ENCODE results near the gene FNDC3B.

The FNDC3B gene

DNA sequence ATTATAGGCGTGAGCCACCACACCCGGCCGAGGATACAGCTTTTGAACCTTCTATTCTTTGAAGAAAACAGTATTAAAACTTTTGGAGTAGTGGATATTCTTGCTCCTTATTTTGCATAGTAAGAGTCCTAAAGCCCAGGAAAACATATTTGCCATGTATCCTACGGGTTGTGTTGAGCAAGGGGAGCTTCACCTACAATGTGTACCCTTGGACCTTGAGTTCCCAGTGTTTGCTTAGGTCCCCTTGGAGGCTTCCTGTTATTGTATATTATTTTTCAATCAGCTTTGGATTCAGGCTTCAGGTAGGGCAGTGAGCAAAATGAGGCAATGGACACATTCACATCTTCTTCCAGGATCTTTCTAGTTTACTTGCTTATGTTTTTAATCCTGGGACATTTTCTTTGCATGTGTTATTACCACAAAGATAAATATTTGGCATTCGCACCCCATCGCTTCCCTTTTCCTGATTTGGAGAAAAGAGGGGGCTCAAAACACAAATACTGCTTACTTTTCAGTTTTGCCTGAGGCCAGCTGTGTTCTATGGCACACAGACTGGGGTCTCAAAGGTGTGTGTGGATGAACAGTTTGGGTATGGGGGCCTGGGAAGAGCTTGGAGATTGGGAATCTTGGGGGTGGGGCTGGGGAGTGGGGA lies 88.7 kb downstream of the FNDC3B start:
- H3K27me3 ChIP-seq (ENCODE audit: insufficient read depth, low read length) = no peaks in the 10 kb centered on the region
- no peaks in the 10 kb centered on the region for H3K79me2 ChIP-seq (ENCODE audit: insufficient read depth, low read length)
- no peak overlapping the region for H3K27ac ChIP-seq (ENCODE audit: low read depth, low read length, poor library complexity, severe bottlenecking)
- no peaks in the 10 kb centered on the region for H4K20me1 ChIP-seq (ENCODE audit: insufficient read depth, low read length)
- H3K4me1 ChIP-seq (ENCODE audit: insufficient read depth, low read length, severe bottlenecking) = no peaks in the 10 kb centered on the region
- TF ChIP-seq CTCF (IDR thresholded peaks at IDR 0.05; ENCODE audit: low read length) (no peak), EZH2 (IDR thresholded peaks at IDR 0.05; ENCODE audit: borderline replicate concordance, low read length) (no peak)
- no peaks in the 10 kb centered on the region for H3K9me2 ChIP-seq (ENCODE audit: low read depth, low read length)
- no peak overlapping the region for H3K4me2 ChIP-seq (ENCODE audit: low read length)
- H3K9me3 ChIP-seq (ENCODE audit: low read length) = no peaks in the 10 kb centered on the region
- no peaks in the 10 kb centered on the region for H3K36me3 ChIP-seq (ENCODE audit: insufficient read depth, low read length)
- H3K9ac ChIP-seq (ENCODE audit: low read length) = no peak overlapping the region
- no peaks in the 10 kb centered on the region for H3F3A ChIP-seq (ENCODE audit: insufficient read depth, low read length)
- no peak overlapping the region for H2AFZ ChIP-seq (ENCODE audit: low read length)
- no peak overlapping the region for H3K4me3 ChIP-seq (ENCODE audit: low read depth, low read length, poor library complexity, severe bottlenecking)

DNA sequence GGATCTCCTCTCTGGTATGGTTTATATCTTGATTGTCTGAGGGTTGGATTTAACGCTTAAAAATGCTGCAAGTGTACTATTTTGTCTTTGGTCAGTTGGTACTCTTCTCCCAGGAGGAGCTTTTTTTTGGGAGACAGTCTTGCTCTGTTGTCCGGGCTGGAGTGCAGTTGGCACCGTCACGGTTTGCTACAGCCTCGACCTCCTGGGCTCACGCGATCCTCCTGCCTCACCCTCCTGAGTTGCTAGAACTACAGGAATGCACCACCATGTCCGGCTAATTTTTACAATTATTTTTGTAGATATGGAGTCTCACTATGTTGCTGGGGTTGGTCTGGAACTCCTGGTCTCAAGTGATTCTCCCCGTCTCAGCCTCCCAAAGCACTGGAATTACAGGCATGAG lies 89.5 kb downstream of the FNDC3B start:
- Histone ChIP-seq H3K27me3 (ENCODE audit: insufficient read depth, low read length) (no peaks in the 10 kb centered on the region), H3K4me1 (ENCODE audit: insufficient read depth, low read length, severe bottlenecking) (no peaks in the 10 kb centered on the region), H3K79me2 (ENCODE audit: insufficient read depth, low read length) (no peaks in the 10 kb centered on the region), H3K9me3 (ENCODE audit: low read length) (no peaks in the 10 kb centered on the region), H3K9me2 (ENCODE audit: low read depth, low read length) (no peaks in the 10 kb centered on the region), H3K27ac (ENCODE audit: low read depth, low read length, poor library complexity, severe bottlenecking) (no peak overlapping the region), H3F3A (ENCODE audit: insufficient read depth, low read length) (no peaks in the 10 kb centered on the region), H2AFZ (ENCODE audit: low read length) (no peak overlapping the region), H3K36me3 (ENCODE audit: insufficient read depth, low read length) (no peaks in the 10 kb centered on the region), H3K9ac (ENCODE audit: low read length) (no peak overlapping the region), H4K20me1 (ENCODE audit: insufficient read depth, low read length) (no peaks in the 10 kb centered on the region), H3K4me2 (ENCODE audit: low read length) (no peak overlapping the region), H3K4me3 (ENCODE audit: low read depth, low read length, poor library complexity, severe bottlenecking) (no peak overlapping the region)
- TF ChIP-seq EZH2 (IDR thresholded peaks at IDR 0.05; ENCODE audit: borderline replicate concordance, low read length) = no peak
- no peak for TF ChIP-seq CTCF (IDR thresholded peaks at IDR 0.05; ENCODE audit: low read length)

DNA sequence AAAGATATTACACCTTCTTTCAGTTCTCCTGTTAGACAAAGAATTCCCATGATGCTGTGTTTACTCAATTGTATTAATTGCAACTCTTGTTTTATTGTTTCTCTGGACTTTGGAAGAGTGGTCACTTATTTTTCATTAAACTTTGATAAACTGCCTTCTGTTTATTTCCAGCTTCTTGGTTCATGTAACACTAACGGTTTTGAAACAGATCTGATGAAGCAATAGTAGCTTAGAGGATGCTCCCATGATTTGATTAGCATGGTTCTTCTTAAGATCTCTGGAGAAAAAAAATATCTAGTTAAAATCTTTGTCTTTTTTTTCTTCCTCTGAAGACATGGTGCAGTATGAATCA lies 90.1 kb downstream of the FNDC3B start:
- H3K27ac ChIP-seq (ENCODE audit: low read depth, low read length, poor library complexity, severe bottlenecking) = no peak overlapping the region
- TF ChIP-seq EZH2 (IDR thresholded peaks at IDR 0.05; ENCODE audit: borderline replicate concordance, low read length) (no peak), CTCF (IDR thresholded peaks at IDR 0.05; ENCODE audit: low read length) (no peak)
- no peak overlapping the region for H3K4me2 ChIP-seq (ENCODE audit: low read length)
- no peaks in the 10 kb centered on the region for H4K20me1 ChIP-seq (ENCODE audit: insufficient read depth, low read length)
- H3K9me2 ChIP-seq (ENCODE audit: low read depth, low read length) = no peaks in the 10 kb centered on the region
- no peaks in the 10 kb centered on the region for H3K36me3 ChIP-seq (ENCODE audit: insufficient read depth, low read length)
- no peak overlapping the region for H2AFZ ChIP-seq (ENCODE audit: low read length)
- H3K4me3 ChIP-seq (ENCODE audit: low read depth, low read length, poor library complexity, severe bottlenecking) = no peak overlapping the region
- no peaks in the 10 kb centered on the region for H3F3A ChIP-seq (ENCODE audit: insufficient read depth, low read length)
- no peaks in the 10 kb centered on the region for H3K4me1 ChIP-seq (ENCODE audit: insufficient read depth, low read length, severe bottlenecking)
- H3K79me2 ChIP-seq (ENCODE audit: insufficient read depth, low read length) = no peaks in the 10 kb centered on the region
- no peaks in the 10 kb centered on the region for H3K27me3 ChIP-seq (ENCODE audit: insufficient read depth, low read length)
- no peaks in the 10 kb centered on the region for H3K9me3 ChIP-seq (ENCODE audit: low read length)
- no peak overlapping the region for H3K9ac ChIP-seq (ENCODE audit: low read length)

All from OCI-LY1 (cell line).